Superior temporal gyrus (tissue), 1 donor: Measurements from ENCODE around the gene ZSCAN1.

Source experiments
- DNase-seq: peaks from one replicate; pipeline ENCODE4 v3.0.0-alpha.2; 2016; ENCODE audit errors: extremely low spot score

The ZSCAN1 gene, protein sequence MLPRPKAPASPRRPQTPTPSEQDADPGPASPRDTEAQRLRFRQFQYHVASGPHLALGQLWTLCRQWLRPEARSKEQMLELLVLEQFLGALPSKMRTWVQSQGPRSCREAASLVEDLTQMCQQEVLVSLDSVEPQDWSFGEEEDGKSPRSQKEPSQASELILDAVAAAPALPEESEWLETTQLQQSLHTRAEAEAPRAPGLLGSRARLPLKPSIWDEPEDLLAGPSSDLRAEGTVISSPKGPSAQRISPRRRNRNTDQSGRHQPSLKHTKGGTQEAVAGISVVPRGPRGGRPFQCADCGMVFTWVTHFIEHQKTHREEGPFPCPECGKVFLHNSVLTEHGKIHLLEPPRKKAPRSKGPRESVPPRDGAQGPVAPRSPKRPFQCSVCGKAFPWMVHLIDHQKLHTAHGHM

GRCh38 chr19:58033741-58034476 is at the start of gene ZSCAN1:
Gene ZSCAN1, plus strand, starts transcription at chr19:58034025. Its CDS starts 3,812 bp downstream, at chr19:58037837.
- peak; percentile 94 for DNase-seq

DNA sequence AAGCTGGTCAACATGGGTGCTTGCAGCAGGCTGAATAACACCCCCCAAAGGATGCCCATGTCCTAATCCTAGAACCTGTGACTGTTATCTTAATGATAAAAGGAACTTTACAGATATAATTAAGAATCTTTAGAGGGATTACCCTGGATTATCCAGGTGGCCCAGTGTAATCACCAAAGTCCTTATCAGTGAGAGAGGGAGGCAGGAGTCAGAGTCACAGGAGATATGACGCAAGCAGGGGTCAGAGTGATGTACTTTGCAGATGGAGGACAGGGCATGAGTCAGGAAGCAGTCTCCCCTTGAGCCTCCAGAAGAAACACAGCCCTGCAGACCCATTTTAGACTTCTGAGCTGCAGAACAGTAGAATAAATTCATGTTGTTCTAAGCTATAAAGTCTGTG is 41.0 kb upstream of the ZSCAN1 start:
- no peak for DNase-seq

DNA sequence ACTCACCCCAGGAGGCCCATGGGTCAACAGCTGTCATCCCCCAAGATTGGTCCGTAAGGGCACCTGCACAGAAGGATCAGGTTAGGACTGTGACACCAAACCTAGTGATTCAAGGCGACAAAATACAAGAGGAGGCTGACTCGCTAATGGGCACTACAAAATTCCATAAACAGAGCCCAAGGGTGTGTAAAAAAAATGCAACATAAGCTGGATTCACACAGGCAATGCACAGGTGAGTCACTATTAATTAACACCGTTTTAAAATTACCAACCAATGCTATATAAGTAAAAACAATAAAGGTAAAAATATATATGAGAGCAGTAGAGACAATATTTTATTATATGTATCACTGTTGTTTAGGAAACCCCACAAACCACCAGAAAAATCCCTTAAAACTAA is 33.1 kb upstream of the ZSCAN1 start:
- no peak for DNase-seq

DNA sequence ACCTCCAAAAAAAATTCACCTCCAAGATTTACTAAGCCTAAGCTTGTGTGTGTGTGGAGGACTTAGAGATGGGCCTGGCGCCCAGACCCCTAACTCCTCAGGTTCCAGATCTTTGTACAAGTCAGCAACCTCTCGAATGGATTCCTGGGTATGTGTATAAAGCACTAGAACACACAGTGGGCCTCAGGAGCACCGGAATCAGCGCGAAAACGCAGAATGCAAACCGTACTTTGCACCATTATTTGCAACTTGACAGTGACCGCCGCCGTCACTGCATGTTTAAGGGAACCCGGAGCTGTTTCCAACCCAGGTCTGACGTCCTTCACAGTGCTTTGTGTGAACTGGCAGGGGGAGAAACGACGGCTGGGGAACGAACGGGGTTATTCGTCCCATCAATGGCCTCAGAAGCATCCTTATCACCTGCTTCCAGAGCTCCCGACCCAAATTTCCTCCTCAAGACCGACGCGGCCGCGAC is 31.9 kb upstream of the ZSCAN1 start:
- peak; percentile 19 for DNase-seq

GRCh38 chr19:58002384-58003173 is 31.2 kb upstream of the ZSCAN1 start, which contains the start of gene ZNF606:
Gene ZNF606, minus strand, starts transcription at chr19:58002820. Its CDS starts 1,501 bp downstream, at chr19:58001319.
- DNase-seq = peak; percentile 88

DNA sequence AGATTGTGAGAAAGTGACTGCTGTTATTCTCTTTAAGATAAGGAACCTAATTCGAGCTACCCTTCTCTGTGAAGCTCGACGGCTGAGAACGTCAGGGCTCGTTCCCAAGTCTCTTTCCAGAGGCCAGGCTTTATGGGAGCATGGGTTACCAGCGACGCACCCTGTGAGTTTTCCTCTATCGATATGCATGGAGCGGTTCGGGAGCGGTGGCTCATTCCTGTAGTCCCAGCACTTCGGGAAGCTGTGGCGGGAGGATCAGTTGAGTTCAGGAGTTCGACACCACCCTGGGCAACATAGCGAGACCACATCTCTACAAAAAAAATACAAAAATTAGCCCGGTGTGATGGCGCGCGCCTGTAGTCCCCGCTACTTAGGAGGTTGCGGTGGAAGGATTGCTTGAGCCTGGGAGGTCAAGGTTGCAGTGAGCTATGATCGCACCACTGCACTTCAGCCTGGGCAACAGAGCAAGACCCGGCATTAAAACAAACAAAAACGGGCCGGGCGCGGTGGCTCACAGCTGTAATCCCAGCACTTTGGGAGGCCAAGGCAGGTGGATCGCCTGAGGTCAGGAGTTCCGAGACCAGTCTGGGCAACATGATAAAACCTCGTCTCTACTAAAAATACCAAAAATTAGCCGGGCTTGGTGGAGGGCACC is 30.5 kb upstream of the ZSCAN1 start:
- no peak for DNase-seq

DNA sequence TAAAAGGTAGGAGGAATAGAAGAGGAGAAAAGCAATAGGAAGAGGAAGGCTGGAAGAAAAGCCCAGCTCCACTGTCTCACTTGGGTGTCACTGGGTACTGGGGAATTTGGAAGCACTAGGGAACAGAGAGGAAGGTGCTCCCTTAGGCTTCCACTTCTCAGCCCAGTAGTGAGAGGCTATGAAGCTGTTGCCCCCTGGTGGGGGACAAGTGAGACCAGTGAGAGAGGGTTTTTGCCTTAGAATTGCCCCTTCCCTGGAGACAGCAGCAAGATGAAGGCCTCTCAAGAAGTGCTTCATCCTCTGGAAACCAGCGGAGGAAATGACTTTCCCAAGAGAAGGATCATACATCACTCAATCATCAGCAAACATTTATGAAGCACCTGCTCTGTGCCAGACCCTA is 26.5 kb upstream of the ZSCAN1 start:
- no peak for DNase-seq

GRCh38 chr19:58008877-58009276 is 24.9 kb upstream of the ZSCAN1 start:
- DNase-seq = peak; percentile 8

DNA sequence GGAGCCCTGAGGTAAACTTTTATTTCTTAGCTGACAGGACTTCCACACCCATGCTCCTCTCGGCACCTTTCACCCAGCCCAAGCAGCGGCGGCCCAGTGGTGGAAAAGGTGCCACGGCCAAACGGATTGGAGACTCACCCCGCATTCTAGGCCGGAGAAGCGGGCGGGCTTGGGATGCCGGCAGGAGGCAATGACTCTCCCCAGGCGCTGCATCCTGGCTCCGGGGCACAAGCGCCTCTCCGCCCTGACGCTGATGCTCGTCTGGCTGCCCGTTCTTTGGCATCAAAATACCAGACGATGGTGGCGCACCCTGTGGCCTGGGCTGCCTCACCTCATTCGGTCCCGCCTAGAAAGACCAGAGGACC is 24.5 kb upstream of the ZSCAN1 start:
- DNase-seq = no peak

- DNase-seq = peak; percentile 92
Measured at GRCh38 chr19:58009666-58010301, 24.0 kb upstream of the ZSCAN1 start.

DNA sequence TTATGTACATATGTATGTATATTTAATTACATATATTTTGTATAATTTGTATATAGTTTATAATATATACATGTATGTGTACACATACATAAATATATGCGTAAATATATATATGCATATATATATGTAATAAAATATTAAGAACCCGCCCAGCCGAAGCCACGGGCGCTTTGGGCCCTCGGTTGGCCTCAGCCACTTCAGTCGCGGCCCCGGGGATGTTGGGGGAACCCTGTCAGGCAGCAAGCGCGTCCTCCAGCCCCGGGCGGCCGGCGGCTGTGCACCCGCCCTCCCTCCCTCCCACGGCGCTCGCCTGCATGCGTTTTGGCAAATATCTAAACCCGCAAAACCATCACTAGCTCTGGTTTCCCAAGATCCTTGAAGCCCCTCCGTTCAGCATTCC is 23.3 kb upstream of the ZSCAN1 start:
- no peak for DNase-seq

DNA sequence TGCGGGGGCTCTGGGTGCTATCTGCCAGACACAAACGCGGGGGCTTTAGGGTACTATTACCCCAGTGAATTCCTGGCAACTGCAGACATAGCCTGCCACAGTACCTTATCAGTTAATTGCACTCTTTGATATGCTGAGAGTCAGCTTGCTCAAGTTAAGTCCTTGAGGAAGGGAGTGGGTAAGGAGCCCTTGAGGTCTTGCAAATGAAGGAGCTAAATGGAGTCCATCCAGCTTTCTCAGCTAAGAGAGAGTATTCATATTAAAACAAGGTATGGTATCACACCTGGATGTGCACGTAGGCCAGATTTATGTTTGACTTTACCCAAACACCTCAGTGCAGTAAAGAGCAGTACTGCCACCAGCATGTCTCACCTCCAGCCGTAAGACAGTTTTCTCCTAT is 19.7 kb upstream of the ZSCAN1 start:
- no peak for DNase-seq

- no peak for DNase-seq
Measured at GRCh38 chr19:58020129-58020528, 13.7 kb upstream of the ZSCAN1 start.

- peak; percentile 89 for DNase-seq
Measured at GRCh38 chr19:58021541-58022282, 12.1 kb upstream of the ZSCAN1 start.

GRCh38 chr19:58022283-58022660 is 11.6 kb upstream of the ZSCAN1 start:
- DNase-seq = no peak

DNA sequence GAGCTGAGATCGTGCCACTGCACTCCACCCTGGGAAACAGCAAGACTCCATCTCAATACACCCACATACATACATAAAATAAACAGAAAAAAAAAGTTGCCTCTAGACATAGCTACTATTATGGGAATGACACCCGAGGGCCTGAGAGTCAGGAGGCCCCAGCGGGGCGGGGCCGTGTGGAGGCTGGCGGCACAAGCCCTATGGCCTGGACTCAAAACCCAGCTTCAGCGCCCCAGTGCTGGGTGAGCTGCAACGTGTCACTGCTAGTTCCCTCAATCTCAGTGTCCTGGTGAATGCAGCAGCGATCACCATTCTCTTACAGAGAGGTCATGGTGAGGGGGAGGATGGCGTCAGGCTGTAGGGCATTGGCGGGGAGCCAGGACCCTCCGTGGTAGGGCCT is 9.2 kb upstream of the ZSCAN1 start:
- DNase-seq = no peak

DNA sequence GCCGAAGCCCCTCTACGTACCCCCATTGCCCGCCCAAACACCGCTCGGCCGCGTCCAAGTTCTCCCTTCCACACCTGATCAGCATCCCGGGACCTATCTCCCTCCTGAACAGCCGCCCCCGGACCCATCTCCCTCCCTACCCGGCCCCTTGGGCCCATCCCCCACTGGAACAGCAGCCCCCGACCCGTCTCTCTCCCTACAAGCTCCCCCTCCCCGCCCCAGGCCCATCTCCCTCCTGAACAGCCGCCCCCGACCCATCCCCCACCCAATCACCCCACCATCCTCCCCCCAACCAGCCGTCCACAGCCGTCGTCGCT is 610 bp downstream of the ZSCAN1 start:
- DNase-seq = no peak

- DNase-seq = no peak
Measured at GRCh38 chr19:58035863-58036262, 2.0 kb downstream of the ZSCAN1 start.

DNA sequence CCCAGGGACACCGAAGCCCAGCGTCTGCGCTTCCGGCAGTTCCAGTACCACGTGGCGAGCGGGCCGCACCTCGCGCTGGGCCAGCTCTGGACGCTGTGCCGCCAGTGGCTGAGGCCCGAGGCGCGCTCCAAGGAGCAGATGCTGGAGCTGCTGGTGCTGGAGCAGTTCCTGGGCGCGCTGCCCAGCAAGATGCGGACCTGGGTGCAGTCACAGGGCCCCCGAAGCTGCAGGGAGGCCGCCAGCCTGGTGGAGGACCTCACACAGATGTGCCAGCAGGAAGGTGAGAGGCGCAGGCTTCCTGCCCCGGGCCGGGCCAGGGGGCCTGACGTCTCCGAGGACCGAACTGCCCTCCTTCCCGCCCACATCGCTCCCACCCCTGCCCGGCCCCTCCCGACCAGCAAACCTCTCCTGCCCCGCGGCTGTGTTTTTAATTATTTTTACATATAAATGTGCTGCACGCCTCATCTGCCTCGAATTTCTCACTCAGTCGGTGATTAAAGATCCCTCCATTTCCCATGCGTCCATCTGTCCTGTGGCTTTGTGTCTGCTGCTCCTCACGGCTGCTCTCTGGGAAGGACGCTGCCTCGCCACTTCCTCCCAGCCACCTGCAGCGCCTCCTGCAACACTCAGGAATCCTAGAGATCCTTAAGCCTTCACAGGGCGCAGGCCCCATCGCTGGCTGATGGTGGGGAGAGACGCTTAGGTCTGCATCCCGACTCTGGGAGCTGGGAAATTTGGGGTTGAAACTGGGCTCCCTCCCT is 4.3 kb downstream of the ZSCAN1 start:
- peak; percentile 13 for DNase-seq

DNA sequence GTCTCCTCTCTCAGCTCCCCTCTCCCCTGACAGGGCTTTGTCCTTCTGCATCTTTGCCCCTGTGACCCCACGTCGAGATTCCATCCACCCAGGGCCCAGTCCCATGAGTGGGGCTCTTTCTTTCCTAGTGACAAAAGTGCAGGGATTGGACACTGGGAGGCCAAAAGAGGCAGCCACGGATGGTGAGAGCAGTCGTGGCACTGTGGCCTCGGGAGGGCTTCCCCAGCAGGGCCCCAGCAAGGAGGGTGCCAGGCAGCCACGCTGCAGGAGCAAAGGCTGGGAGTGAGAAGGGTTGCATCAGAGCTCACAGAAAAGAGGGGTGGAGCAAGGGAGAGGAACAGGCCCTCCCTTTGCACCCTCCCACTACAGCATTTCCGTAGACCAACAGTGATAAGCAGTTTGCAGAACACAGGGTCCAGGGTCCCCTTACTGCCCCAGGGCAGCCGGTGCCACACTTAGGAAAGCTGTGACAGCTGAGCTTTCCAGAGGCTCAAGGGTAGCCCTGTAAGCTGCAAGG is 4.9 kb downstream of the ZSCAN1 start:
- DNase-seq = no peak
